ENCODE data around the gene ERG28.

ERG28 gene

DNA sequence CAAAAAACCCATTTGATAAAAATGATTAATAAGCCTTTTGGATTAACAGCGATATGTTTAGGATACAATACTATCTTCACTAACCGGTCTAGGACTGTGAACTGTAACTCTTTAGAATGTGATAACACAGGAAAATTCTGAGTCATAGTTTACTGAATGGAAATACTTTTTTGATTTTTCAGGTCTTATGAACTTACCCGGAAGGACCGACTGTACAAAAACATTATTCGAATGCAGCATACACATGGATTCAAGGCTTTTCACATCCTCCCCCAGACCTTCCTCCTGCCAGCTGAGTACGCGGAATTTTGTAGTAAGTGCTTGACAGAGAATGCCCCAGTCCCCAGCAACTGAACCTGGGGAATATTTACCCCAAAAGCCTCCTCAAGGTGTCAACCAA lies 29.3 kb upstream of the ERG28 start:
- H3K4me3 ChIP-seq (ENCODE audit: low read length): no peak overlapping the region
- H3K27ac ChIP-seq (ENCODE audit: low read length): no peak overlapping the region
- no peaks in the 10 kb centered on the region for H3K9me2 ChIP-seq (replicated peaks; ENCODE audit: insufficient read depth, low read length)
- H3K79me2 ChIP-seq (ENCODE audit: low read length): no peaks in the 10 kb centered on the region
- DNase-seq: no peak
- H3F3A ChIP-seq (ENCODE audit: insufficient read depth, low read length): no peaks in the 10 kb centered on the region
- no peak overlapping the region for H3K9ac ChIP-seq (ENCODE audit: low read length)
- TF ChIP-seq, protein P1, sequence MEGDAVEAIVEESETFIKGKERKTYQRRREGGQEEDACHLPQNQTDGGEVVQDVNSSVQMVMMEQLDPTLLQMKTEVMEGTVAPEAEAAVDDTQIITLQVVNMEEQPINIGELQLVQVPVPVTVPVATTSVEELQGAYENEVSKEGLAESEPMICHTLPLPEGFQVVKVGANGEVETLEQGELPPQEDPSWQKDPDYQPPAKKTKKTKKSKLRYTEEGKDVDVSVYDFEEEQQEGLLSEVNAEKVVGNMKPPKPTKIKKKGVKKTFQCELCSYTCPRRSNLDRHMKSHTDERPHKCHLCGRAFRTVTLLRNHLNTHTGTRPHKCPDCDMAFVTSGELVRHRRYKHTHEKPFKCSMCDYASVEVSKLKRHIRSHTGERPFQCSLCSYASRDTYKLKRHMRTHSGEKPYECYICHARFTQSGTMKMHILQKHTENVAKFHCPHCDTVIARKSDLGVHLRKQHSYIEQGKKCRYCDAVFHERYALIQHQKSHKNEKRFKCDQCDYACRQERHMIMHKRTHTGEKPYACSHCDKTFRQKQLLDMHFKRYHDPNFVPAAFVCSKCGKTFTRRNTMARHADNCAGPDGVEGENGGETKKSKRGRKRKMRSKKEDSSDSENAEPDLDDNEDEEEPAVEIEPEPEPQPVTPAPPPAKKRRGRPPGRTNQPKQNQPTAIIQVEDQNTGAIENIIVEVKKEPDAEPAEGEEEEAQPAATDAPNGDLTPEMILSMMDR (IDR thresholded peaks at IDR 0.05; ENCODE audit: low read length): no peak
- no peak for TF ChIP-seq EZH2phosphoT487 (IDR thresholded peaks at IDR 0.05; ENCODE audit: low read length)
- TF ChIP-seq EZH2 (optimal IDR thresholded peaks at IDR 0.05; ENCODE audit: low read depth, low read length): no peak
- H3K9me3 ChIP-seq (replicated peaks; ENCODE audit: insufficient read depth, low read length): no peaks in the 10 kb centered on the region
- H3K27me3 ChIP-seq (replicated peaks; ENCODE audit: insufficient read depth, low read length): no peaks in the 10 kb centered on the region
- H4K20me1 ChIP-seq (ENCODE audit: insufficient read depth, low read length): no peaks in the 10 kb centered on the region
- H3K4me1 ChIP-seq (ENCODE audit: low read length): no peaks in the 10 kb centered on the region
- H3K36me3 ChIP-seq (replicated peaks; ENCODE audit: insufficient read depth, low read length): no peaks in the 10 kb centered on the region
- no peak overlapping the region for H2AFZ ChIP-seq (ENCODE audit: low read length)
- no peak overlapping the region for H3K4me2 ChIP-seq (ENCODE audit: low read depth, low read length)

DNA sequence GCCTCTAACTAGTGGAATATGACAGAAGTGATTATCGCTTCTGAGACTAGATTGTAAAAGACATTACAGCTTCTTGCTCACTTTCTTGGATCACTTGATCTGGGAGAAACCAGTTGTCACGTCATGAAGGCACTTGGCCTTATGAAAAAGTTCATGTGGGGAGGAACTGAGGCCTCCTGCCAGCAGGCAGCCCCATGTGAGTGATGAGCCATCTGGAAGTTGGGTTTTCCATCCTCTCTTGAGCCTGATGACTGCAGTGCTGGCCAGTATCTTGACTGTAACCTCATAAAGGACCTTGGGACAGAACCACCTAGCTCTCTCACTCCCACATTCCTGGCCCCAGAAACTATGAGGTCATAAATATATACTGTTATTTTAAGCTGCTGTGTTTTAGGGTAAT lies 28.3 kb upstream of the ERG28 start:
- H3K27ac ChIP-seq (ENCODE audit: low read length): no peak overlapping the region
- no peaks in the 10 kb centered on the region for H4K20me1 ChIP-seq (ENCODE audit: insufficient read depth, low read length)
- no peaks in the 10 kb centered on the region for H3K9me3 ChIP-seq (replicated peaks; ENCODE audit: insufficient read depth, low read length)
- H2AFZ ChIP-seq (ENCODE audit: low read length): no peak overlapping the region
- H3F3A ChIP-seq (ENCODE audit: insufficient read depth, low read length): no peaks in the 10 kb centered on the region
- H3K4me1 ChIP-seq (ENCODE audit: low read length): no peaks in the 10 kb centered on the region
- no peak for DNase-seq
- H3K9ac ChIP-seq (ENCODE audit: low read length): no peak overlapping the region
- no peaks in the 10 kb centered on the region for H3K79me2 ChIP-seq (ENCODE audit: low read length)
- no peak overlapping the region for H3K4me3 ChIP-seq (ENCODE audit: low read length)
- no peak for TF ChIP-seq EZH2phosphoT487 (IDR thresholded peaks at IDR 0.05; ENCODE audit: low read length)
- TF ChIP-seq, protein P1 (IDR thresholded peaks at IDR 0.05; ENCODE audit: low read length): no peak
- TF ChIP-seq EZH2 (optimal IDR thresholded peaks at IDR 0.05; ENCODE audit: low read depth, low read length): no peak
- no peaks in the 10 kb centered on the region for H3K9me2 ChIP-seq (replicated peaks; ENCODE audit: insufficient read depth, low read length)
- no peak overlapping the region for H3K4me2 ChIP-seq (ENCODE audit: low read depth, low read length)
- H3K36me3 ChIP-seq (replicated peaks; ENCODE audit: insufficient read depth, low read length): no peaks in the 10 kb centered on the region
- H3K27me3 ChIP-seq (replicated peaks; ENCODE audit: insufficient read depth, low read length): no peaks in the 10 kb centered on the region

DNA sequence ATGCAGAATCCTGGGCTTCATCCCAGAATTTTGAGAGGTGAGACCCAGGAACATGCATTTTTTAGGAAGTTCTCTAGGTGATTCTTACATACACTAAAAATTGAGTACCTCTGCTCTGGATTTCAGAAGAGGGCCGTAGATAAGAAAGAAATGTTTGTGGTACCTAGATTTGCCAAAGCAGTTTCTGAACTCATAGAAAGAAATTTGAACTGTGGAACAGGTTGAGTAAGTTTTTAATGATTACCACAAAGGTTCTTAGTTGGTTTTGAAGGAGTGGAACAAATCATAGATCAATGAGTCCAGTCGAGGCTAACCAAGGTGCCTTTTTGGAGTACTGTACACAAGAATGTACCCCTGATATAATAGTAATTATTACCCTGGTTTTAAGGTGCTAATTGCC lies 25.2 kb upstream of the ERG28 start:
- Histone ChIP-seq H3K36me3 (replicated peaks; ENCODE audit: insufficient read depth, low read length) (no peaks in the 10 kb centered on the region), H3K4me2 (ENCODE audit: low read depth, low read length) (no peak overlapping the region), H3K27me3 (replicated peaks; ENCODE audit: insufficient read depth, low read length) (no peaks in the 10 kb centered on the region), H2AFZ (ENCODE audit: low read length) (no peak overlapping the region), H3K79me2 (ENCODE audit: low read length) (no peaks in the 10 kb centered on the region), H3K9me2 (replicated peaks; ENCODE audit: insufficient read depth, low read length) (no peaks in the 10 kb centered on the region), H3K27ac (ENCODE audit: low read length) (no peak overlapping the region), H3K9ac (ENCODE audit: low read length) (no peak overlapping the region), H4K20me1 (ENCODE audit: insufficient read depth, low read length) (no peaks in the 10 kb centered on the region), H3K4me3 (ENCODE audit: low read length) (no peak overlapping the region), H3K4me1 (ENCODE audit: low read length) (no peaks in the 10 kb centered on the region), H3K9me3 (replicated peaks; ENCODE audit: insufficient read depth, low read length) (no peaks in the 10 kb centered on the region), H3F3A (ENCODE audit: insufficient read depth, low read length) (no peaks in the 10 kb centered on the region)
- TF ChIP-seq EZH2phosphoT487 (IDR thresholded peaks at IDR 0.05; ENCODE audit: low read length): no peak
- no peak for DNase-seq

DNA sequence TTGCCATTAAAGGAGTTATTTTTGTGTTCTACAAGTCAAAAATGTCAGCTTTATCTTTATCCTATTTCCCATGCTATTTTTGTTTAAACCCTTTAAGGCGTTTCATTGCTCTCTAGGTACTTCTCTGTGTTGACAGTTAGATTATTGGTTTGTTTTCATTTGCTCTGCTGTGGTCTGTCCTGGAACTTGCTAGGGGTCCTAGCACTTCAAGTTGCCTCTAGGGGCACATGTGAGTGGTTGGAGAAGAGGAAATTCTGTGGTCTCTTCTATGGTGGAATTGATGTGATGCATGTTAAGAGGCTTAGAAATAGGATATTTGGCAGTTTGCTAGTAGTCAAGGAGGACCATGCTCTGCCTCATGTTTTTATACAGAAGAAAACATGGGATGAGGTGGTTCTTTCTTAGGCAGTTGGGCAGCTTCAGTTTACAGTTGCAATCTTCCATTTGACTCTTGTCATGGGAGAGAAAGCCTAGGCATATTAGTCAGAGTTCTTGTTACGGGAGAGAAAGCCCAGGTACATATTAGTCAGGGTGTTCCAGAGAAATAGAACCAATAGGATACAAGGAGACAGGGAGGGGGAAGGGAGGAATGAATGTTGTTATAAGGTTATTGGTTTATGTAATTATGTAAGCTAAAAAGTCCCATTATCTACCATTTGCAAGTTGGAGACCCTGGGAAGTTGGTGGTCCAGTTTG lies 14.7 kb upstream of the ERG28 start:
- H3K36me3 ChIP-seq (replicated peaks; ENCODE audit: insufficient read depth, low read length): no peaks in the 10 kb centered on the region
- H3K27ac ChIP-seq (ENCODE audit: low read length): no peak overlapping the region

More for the DNA sequence above, 14.7 kb upstream of the ERG28 start:
- H3K9me2 ChIP-seq (replicated peaks; ENCODE audit: insufficient read depth, low read length): no peaks in the 10 kb centered on the region
- H3K79me2 ChIP-seq (ENCODE audit: low read length): no peaks in the 10 kb centered on the region
- H3K9me3 ChIP-seq (replicated peaks; ENCODE audit: insufficient read depth, low read length): no peaks in the 10 kb centered on the region
- TF ChIP-seq EZH2 (optimal IDR thresholded peaks at IDR 0.05; ENCODE audit: low read depth, low read length) (no peak), EZH2phosphoT487 (IDR thresholded peaks at IDR 0.05; ENCODE audit: low read length) (no peak)
- TF ChIP-seq, protein P1 (IDR thresholded peaks at IDR 0.05; ENCODE audit: low read length): no peak
- no peak for DNase-seq
- H3K4me3 ChIP-seq (ENCODE audit: low read length): no peak overlapping the region
- H3K9ac ChIP-seq (ENCODE audit: low read length): no peak overlapping the region
- H2AFZ ChIP-seq (ENCODE audit: low read length): no peak overlapping the region
- no peaks in the 10 kb centered on the region for H3K4me1 ChIP-seq (ENCODE audit: low read length)
- no peaks in the 10 kb centered on the region for H3K27me3 ChIP-seq (replicated peaks; ENCODE audit: insufficient read depth, low read length)
- no peak overlapping the region for H3K4me2 ChIP-seq (ENCODE audit: low read depth, low read length)
- H3F3A ChIP-seq (ENCODE audit: insufficient read depth, low read length): no peaks in the 10 kb centered on the region
- no peaks in the 10 kb centered on the region for H4K20me1 ChIP-seq (ENCODE audit: insufficient read depth, low read length)
